SHP77 (cell line): ENCODE data around the gene LIMCH1.

ENCODE experiments used
- DNase-seq, 2 experiments: peaks; one replicate each; lab custom pipeline; 2025; lab: John Stamatoyannopoulos, UW

LIMCH1 gene

DNA sequence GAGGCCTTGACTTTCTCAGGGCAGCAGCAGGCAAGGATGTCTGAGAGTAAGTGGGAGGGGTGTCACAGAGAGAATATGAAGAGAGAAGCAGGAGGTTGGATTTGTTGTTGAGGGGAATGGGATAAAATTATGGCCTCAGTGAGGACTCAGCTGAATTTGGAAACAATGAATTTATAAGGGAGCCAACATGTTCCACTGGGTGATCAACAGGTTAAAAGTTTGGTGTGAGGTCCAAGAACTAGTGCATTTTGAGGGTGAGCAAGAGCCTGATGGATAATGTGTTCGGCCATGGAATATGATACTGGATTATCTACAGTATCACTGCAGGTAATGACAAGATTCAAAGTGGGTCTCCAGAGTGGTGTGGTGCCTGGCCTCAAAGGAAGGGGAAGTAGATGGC lies 33.5 kb downstream of the LIMCH1 start:
- DNase-seq = no peak

DNA sequence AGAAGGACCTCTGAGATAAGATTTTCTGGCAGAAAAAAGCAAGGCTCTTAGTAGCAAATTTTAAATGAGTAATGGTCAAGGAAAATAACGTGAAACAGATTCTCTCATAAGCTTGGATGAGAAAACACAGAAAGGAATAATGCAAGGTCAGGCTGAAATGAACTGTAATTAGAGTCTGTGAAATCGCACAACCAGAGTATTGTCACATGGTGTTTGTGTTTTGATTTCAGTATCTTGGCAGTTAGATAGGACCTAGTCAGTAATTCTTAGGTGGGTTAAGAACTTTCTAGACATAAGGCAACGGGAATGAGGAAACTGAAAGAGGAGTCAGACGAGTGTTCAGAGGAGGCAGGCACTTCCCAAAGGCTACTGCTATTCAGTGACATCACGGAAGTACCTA lies 34.6 kb downstream of the LIMCH1 start:
- no peak for DNase-seq

DNA sequence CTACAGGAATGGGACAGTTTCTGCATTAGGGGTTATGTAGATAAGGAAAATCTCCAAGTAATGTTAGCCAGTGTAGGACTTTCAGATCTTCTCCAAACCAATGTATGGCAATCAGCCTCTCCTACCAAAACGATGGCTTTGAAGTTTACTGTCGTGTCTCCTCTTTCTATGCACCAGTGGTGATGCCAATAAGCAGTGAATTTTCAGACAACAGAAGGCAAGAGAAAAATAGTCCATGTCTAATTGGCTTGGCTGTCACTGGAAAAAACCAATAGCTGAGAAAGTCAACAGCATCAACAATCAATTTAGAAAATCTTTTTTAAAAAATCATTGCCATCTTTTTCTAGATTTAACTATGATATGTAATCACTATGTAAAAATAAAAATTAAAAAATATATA lies 35.0 kb downstream of the LIMCH1 start:
- DNase-seq = no peak

DNA sequence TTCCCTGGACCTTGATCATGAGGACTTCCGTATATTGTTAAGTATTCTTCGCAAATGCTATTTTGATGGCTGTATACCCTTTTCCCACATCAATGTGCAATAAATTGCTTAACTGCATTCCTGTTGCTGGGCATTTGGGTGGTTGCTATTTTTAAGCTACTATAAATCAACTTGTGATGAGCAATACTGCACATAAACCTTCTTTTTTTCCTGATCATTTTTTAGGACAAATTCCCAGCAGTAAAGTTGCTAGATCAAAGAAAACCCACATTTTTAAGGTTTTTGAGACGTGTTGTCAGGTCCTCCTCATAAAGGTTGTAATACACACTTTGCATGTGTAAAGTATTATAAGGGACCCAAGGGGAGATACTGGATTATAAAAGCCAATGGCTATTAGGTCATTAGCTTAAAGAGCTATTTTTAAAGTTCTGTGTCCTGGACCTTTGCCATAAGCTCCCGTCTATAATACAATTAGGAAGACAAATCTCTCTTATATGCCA lies 35.6 kb downstream of the LIMCH1 start:
- DNase-seq = no peak

DNA sequence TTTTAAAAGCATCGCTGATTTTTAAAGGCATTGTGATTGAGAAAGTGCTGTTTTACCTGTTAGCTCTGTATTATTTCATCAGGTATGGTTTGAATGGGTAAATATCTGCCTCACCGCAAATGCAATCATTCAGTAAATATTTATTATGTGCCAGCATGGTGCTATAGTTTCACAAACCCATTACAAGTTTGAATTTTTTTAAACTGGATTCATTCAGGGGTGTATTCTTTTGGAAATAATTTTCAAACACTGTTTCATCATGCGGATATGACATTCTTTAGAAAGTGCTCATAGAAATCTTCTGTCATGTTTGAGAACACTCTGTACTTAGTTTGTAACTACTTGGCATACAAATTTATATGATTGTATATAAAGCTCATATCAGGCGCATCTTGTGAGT lies 37.2 kb downstream of the LIMCH1 start:
- no peak for DNase-seq

DNA sequence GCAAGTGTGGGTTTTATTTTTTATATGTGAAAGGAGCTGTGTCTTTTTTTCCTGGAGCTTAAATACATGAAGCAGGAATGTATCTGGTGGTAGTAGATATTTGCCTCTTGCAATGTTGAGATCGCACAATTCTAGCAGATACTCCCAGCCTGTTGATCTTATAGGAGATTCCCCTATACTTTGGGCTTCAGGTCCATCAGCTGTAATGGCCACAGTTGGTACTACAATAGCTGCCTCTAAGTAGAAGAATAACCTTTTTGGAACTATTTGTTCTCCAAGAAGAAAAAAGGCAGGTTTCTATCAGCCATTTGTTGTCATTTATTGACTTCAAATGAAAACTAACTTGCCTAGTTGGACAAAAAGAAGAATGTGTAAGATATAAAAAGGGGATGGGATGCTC lies 37.7 kb downstream of the LIMCH1 start:
- no peak for DNase-seq

DNA sequence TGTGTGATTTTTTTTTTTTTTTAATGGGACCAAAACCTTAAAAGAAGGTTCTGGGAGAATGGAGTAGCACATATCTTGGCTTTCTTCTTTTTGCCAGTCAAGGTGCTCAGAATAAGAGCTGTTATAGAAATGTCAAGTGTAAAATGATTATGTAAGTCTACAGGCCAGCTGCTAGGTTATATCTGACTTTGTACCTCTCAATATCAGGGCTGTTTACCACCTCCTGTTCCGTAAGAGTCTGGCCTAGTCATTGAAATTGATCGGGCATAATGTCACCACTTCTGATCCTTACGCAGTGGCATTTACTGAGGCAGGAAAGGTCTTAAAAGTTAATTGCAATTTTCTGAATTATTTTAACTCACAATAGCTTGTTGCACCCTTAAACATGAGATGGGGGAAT lies 41.1 kb downstream of the LIMCH1 start:
- DNase-seq = no peak

DNA sequence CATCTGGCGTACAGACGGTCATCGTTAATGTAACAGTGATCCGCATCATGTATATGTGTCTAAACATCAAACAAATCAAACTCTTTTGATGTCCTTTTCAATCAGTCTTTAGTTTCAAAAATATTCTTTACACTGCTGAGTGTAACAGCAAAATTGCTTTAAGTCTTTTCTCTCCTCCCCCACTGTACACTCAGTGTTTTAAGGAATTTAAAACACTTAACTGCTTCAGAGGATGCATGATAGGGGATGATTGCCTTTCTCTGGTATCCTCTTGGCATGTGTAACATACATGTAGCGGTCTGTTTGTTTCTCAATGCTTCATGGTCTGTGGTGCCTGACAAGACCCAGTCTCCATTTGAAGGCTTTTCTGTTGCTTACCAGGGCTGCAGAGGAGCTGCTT lies 41.6 kb downstream of the LIMCH1 start:
- DNase-seq = no peak

DNA sequence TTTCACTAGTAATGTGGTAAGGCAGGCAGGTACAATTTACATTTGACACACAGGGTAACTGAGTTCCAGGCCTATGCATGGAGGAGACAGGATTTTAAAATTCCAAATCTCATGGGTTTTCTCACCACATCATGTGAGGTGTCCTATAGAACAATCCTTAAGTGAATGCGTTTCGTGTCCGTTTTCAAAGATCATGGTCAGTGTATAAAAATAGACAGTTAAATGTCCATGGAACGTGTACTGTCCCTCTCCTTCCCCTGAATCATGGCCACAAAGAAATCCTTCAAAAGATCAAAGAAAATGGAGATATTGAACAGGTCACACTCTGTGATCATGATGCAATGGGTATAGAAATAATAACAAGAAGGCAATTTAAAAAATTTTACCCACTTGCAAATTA lies 42.0 kb downstream of the LIMCH1 start:
- DNase-seq = no peak

DNA sequence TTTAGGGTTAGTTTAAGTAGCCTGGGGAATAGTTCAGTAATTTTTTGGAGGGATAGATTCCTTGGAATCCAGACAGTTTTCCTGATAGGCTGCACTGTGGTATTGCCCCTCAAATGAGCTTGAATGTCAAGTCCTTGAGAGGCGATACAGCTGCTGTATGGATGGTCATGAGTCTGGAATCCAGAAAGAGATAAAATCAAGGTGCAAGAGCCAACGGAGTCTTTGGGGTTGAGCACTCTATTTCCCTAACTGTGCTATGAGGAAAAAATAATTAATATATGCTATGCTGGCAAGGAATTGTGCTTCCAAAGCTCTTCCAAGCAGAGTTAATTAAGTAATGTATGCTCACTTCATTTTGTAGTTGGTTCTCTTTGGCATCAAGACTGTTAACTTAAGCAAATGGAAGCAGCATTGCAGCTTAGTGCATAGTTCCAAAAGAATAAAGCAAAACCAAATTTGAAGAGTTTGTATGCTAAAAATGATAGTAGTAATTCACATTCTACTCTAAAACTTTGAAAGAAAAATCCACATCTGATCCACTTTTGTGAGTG lies 48.8 kb downstream of the LIMCH1 start:
- DNase-seq = no peak

DNA sequence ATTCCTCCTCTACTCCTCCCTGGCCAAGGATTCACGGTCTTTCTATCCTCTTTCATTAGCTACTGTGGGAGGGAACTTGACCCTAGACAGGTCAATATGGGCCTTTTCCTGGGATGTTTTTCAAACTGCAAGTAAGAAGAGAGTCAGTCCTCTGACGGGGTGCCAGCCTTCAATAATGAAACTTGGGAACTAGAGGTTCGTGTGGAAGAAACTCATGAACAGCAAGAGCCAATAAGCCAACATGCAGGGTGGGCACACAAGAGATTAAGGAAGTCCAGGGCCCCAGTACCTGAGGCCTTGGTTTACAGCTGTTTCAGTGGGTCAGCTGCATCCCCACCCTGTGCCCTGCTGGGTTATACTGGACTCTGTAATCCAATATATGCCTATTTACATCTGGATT lies 49.3 kb downstream of the LIMCH1 start:
- no peak for DNase-seq

DNA sequence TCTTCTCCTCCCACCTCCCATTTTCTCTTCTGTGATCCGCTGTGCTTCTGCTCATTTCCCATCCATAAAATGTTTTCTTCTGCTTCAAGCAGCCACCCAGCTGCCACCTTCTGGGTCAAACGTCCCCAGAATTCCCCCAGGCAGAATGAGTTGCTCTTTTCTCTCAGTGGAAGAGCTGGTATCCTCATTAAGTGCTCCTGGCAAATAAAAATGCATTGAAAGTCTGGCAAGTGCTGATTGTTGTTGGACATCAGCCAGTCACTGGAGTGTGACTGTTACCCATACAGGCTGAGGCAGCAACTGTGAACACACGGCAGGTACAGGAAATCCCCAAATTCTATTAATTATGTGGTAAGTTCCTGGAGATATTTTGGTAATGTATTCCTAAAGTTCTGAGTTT lies 52.6 kb downstream of the LIMCH1 start:
- peak; percentile 22 to 47 for DNase-seq

DNA sequence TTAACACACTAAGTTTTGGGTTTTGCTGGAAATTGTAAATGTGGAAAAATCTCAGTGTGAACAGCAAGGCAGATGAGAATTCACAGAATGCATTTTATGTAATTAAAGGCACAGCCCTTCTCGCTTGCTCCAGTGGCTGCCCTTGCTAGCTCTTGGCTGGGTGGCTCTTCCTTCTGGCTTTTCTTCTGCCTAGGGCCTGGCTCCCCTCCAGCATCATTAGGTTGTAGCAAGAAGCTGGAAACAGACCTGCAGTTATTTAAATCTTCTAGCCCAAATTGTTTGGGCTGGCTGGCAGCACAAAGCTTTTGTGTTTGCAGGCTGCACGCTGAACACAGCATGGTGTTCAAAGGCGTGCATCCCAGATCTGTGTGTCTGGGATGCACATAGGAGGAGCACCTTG lies 56.5 kb downstream of the LIMCH1 start:
- no peak for DNase-seq

DNA sequence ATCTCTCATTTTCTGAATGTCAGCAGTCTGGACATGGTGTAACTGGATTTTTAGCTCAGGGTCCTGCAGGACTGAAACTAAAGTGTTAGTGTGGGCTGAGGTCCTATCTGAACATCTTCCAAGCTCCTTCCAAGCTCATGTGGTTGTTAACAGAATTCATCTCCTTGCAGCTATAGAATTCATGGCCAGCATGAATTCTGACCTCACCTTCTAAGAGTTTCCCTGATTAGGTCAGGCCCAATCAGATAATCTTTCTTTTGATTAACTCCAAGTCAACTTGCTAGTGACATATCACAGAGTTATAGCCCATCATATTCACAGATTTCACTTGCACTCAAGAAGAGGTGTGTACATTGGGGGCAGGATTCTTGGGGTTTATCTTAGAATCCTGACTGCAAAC lies 59.5 kb downstream of the LIMCH1 start:
- no peak for DNase-seq

DNA sequence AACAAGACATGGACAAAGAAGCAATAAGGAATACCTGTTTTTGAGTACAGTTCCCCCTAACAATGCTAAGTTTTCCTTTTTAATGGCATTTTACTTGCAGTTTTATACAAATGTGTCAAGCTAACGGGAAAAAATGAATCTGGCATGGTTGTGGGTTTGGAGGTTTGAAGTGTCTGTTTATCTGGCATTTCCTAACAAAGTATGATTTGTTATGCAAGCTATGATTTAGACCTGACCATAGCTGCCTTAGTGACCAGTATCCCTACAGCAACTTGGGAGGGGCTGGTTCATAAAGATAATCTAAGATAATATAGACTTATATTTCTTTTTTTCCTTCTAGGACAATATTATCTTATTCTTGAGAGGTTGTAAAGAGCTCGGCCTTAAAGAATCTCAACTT lies 60.6 kb downstream of the LIMCH1 start:
- no peak for DNase-seq

DNA sequence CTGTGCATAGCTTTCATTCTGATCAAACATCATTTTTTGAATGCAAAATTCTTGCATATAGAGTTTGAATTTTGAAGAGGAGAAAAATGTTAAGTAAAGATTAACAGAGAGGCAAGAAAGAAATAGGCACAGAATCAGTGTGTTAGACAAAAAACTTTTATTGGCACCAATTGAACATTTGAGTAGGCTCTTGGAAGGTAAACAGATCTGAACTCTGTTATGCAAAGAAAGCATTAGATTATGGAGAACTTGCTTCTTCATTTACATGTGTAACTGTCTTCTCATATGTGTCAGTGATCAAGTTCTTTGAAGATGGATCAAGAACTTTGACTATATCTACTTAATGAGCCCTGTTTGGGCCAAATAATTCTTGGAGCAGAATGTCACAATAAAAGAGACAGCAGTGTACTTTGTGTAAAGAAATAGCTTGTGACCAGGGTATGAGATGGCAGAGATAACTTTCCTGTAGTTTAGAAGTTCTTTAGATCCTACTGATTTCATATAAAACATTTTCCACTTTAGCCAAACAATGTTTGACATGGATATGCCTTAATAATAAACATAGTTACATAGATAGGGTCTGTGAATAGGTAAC lies 61.3 kb downstream of the LIMCH1 start:
- DNase-seq = no peak

DNA sequence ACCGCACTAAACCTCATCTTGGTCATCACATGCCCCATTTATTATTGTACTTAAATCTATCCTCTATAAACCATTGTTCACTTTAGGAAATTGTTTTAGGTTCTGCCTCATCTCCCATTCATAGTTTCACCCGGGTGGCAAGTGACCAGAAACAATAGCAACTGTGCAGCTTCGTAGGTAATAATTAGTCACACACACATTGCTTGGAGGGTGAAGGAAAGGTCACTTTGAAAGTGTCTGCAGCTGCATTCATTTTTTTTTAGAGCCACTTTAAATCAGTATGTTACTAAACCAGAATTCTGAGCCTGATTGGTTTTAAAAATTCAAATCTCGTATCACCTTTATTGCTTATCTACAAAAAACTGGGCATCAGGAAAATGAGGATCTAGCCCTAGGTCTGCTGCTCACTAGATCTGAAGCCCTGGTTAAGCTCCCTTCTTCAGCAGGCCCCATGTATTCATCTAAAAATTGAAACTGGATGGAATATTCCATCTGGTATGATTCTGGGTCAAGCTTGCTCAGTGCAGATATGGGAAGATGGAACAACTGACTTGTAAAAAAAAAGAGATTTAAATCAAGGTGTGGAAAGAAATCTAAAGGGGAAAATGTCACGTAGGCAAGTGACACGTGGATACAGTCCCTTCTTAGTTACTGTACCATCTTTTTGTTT lies 62.4 kb downstream of the LIMCH1 start:
- no peak for DNase-seq

DNA sequence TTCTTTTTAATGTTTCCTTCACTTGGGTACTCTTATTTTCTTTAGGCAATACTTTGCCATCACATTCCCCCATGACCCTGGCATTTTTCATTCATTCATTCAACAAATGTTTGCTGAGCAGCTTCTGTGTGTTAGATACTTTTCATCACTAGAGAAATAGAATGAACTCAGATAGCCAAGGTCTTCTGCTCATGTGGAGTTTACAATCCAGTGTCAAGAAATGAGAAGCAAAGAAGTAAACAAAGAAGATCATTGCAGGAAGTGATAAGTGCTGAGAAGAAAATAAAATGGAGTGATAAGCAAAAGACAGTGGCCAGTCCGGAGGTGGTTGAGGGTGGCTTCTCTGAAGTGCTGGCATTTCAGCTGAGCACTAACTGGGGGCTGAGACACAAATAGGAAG lies 63.1 kb downstream of the LIMCH1 start:
- no peak for DNase-seq

DNA sequence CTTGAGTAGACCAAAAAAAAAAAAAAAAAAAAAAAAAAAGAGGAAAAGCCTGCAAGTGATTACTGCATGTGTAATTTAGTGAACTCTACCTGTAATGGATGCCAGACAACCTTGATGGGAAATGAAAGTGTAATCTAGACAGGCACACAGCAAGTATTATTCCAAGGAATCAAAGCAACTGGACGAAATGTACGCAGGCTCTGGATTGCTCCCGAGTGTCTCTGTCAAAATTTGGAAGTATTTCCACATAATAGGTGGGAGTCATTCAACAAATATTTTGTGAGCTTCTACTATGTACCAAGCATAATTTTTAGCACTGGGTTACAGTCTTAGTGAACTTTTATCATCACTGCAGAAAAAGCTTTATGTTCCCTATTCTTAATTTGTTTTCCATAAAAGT lies 64.2 kb downstream of the LIMCH1 start:
- DNase-seq = no peak

DNA sequence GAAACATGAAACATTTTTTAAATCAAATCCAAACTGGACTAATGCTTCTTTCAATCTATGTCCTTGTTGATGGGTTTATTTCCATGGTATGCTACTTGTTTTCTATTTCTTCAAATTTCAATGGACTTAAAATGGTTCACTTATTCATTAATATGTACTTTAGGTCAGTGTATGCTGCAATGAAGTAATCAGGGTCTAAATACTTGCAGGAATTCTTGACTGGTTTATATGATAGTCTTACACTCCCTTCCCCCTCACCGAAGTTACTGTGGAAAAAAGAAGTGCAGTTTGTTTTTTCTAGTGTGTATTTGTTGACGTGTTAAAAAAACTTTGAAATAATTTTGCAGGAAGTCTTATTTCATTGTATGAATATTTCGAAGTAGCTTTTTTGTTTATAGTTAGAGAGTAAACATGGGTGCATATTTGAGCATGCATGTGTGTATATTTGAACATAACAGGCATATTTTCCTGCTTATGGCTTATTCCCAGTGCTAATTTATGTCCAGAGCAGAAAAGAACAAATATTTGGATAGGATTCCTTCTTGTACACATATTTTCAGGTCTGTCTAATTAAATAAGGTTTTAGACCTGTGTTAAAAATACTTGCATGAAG lies 65.0 kb downstream of the LIMCH1 start:
- DNase-seq = no peak

DNA sequence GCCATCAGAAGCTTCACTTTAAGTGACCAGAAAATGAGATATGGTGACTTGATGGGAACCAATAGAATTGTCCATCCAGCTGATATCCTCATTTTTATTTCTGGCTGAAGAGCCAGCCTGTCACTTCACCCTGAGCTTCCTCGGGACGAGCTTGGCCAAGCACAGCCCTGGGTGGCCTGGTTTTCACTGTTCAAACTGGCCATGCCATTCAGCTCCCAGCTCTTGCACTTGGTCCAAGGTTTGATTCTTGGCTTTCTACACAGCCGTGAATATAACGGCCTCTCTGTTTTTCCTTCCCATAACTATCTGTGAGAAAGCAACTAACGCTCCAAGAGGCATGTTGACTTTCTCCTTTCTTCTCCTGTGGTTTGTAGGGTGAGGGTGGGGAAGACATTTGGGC lies 71.9 kb downstream of the LIMCH1 start:
- DNase-seq = no peak

DNA sequence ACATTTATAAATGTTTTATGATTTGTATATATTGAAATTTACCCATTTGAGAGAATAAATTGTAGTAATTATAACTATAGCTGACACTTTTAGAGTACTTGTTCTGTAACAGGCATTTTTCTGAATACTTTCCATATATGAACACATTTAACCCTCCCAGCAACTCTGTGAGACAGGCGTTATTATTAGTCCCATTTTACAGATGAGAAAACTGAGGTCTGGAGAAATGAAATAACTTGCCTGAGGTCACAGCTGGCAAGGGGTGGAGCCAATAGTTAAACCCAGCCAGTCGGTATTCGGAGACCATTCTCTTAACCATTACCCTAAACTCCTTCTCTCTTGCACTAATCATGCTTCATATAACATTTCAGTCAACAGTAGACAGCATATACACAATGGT lies 72.5 kb downstream of the LIMCH1 start:
- no peak for DNase-seq

DNA sequence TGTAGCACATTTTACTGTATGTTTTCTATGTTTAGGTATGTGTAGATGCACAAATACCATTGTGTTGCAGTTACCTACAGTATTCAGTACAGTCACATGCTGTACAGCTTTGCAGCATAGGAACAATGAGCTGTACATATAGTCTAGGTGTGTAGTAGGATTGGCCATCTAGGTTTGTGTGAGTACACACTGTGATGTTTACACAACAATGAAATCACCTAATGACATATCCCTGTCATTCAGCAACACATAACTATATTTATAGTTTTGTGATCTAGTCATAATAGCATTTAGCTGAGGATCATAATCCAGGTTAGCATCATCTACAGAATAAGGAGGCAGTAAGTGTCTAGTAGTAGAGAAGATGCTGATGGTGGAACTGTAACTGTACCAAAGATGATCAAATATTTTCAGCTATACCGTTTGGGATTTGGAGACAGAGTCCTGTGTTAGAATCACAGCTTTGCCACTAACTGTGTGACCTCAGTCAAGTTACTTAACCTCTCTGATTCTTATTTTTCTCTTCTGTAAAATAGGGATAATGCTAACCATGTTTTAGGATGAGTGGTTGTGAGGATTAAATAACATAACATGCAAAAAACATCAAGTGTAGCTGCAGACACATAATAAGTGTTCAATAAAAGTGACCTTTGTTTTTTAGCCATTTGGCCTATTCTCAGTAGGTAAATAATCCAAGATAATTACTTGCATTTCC lies 73.3 kb downstream of the LIMCH1 start:
- DNase-seq = no peak
